NCI-H748 treated with DMSO at 0.1 percent for 48 hours (cell line): ENCODE data around the gene RRAS2.
A peak's percentile ranks its signal among the peaks of the same experiment; 100 is the strongest.
"Not testable (repeated sequence)": the region's sequence is repeated elsewhere in the genome, so short reads cannot be mapped to it uniquely, and the experiment has no call there.

Experiments used
- DNase-seq: peaks from one replicate; lab custom pipeline; 2025; lab: John Stamatoyannopoulos, UW

Gene RRAS2

GRCh38 chr11:14258221-14258935 is 100.6 kb downstream of the RRAS2 start:
- DNase-seq, result no peak

- no peak for DNase-seq
These were observed 103.8 kb downstream of the RRAS2 start for GRCh38 chr11:14255238-14255534.

GRCh38 chr11:14254533-14255237 is 104.3 kb downstream of the RRAS2 start:
- DNase-seq, result no peak

GRCh38 chr11:14253840-14254239 is 105.1 kb downstream of the RRAS2 start:
- DNase-seq, result no peak

GRCh38 chr11:14253421-14253820 is 105.6 kb downstream of the RRAS2 start:
- DNase-seq, result no peak

GRCh38 chr11:14252501-14252900 is 106.5 kb downstream of the RRAS2 start:
- not testable (repeated sequence) for DNase-seq

GRCh38 chr11:14251754-14252153 is 107.2 kb downstream of the RRAS2 start:
- DNase-seq, result no peak

GRCh38 chr11:14249121-14249963 is 109.6 kb downstream of the RRAS2 start:
- peak; percentile 47 for DNase-seq

GRCh38 chr11:14248580-14248981 is 110.4 kb downstream of the RRAS2 start:
- DNase-seq, result no peak

GRCh38 chr11:14245444-14245843 is 113.5 kb downstream of the RRAS2 start:
- DNase-seq, result no peak

GRCh38 chr11:14244926-14245325 is 114.1 kb downstream of the RRAS2 start:
- no peak for DNase-seq

GRCh38 chr11:14242733-14243132 is 116.2 kb downstream of the RRAS2 start:
- DNase-seq, result no peak

- no peak for DNase-seq
These were observed 116.8 kb downstream of the RRAS2 start for GRCh38 chr11:14242187-14242586.

- DNase-seq, result no peak
These were observed 118.0 kb downstream of the RRAS2 start for GRCh38 chr11:14240951-14241350.

- no peak for DNase-seq
These were observed 118.8 kb downstream of the RRAS2 start for GRCh38 chr11:14240221-14240620.

- no peak for DNase-seq
These were observed 121.5 kb downstream of the RRAS2 start for GRCh38 chr11:14237444-14237961.

- DNase-seq, result no peak
These were observed 123.3 kb downstream of the RRAS2 start for GRCh38 chr11:14235701-14236100.

- DNase-seq, result no peak
These were observed 124.5 kb downstream of the RRAS2 start for GRCh38 chr11:14234446-14234845.

- no peak for DNase-seq
These were observed 126.3 kb downstream of the RRAS2 start for GRCh38 chr11:14232652-14233051.

- no peak for DNase-seq
These were observed 128.6 kb downstream of the RRAS2 start for GRCh38 chr11:14230407-14230806.

- no peak for DNase-seq
These were observed 129.5 kb downstream of the RRAS2 start for GRCh38 chr11:14229472-14229871.

- DNase-seq, result no peak
These were observed 130.6 kb downstream of the RRAS2 start for GRCh38 chr11:14228356-14228755.
